ENCODE measurements around the gene L1TD1. TPM values are rescaled to one million over a fixed set of nuclear protein-coding genes. Genes with fewer than 3 reads are reported as not detected.

The L1TD1 gene
- total and polyA plus RNA-seq, 2 of the 13 experiments (the other 11 are each of a cell fraction or from before 2014, with no cell fraction given) = not detected

DNA sequence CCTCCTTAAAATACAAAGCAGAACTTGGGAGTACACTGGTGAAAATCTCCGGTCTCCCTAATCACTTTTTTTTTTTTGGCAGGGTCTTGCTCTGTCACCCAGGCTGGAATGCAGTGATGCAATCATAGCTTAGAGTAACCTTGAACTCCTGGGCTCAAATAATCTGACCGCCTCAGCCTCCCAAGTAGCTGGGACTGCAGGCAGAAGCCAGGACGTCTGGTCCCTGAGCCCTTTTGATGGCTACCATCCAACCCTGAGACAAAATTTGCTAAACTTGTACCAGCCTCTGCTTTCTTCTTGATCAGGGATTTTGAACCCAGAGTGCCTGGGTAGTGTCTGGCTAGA lies 4.1 kb downstream of the L1TD1 start (continued):
- TF ChIP-seq, protein P1, sequence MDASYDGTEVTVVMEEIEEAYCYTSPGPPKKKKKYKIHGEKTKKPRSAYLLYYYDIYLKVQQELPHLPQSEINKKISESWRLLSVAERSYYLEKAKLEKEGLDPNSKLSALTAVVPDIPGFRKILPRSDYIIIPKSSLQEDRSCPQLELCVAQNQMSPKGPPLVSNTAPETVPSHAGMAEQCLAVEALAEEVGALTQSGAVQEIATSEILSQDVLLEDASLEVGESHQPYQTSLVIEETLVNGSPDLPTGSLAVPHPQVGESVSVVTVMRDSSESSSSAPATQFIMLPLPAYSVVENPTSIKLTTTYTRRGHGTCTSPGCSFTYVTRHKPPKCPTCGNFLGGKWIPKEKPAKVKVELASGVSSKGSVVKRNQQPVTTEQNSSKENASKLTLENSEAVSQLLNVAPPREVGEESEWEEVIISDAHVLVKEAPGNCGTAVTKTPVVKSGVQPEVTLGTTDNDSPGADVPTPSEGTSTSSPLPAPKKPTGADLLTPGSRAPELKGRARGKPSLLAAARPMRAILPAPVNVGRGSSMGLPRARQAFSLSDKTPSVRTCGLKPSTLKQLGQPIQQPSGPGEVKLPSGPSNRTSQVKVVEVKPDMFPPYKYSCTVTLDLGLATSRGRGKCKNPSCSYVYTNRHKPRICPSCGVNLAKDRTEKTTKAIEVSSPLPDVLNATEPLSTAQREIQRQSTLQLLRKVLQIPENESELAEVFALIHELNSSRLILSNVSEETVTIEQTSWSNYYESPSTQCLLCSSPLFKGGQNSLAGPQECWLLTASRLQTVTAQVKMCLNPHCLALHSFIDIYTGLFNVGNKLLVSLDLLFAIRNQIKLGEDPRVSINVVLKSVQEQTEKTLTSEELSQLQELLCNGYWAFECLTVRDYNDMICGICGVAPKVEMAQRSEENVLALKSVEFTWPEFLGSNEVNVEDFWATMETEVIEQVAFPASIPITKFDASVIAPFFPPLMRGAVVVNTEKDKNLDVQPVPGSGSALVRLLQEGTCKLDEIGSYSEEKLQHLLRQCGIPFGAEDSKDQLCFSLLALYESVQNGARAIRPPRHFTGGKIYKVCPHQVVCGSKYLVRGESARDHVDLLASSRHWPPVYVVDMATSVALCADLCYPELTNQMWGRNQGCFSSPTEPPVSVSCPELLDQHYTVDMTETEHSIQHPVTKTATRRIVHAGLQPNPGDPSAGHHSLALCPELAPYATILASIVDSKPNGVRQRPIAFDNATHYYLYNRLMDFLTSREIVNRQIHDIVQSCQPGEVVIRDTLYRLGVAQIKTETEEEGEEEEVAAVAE (CRISPR knock-in tag; IDR thresholded peaks at IDR 0.05; ENCODE audit: borderline replicate concordance) = no peak
- TF ChIP-seq RFX5 (IDR thresholded peaks at IDR 0.05; ENCODE audit: low read depth, low read length) = no peak
- TF ChIP-seq ZNF251 (CRISPR knock-in tag; IDR thresholded peaks at IDR 0.05) = no peak
- TF ChIP-seq ZNF331 (CRISPR knock-in tag; IDR thresholded peaks at IDR 0.05) = no peak
- no peak for TF ChIP-seq ZNF850 (CRISPR knock-in tag; conservative IDR thresholded peaks at IDR 0.05)
- no peak for TF ChIP-seq FOXC1 (CRISPR knock-in tag; IDR thresholded peaks at IDR 0.05; ENCODE audit: borderline replicate concordance)
- TF ChIP-seq FOXK1 (CRISPR knock-in tag; IDR thresholded peaks at IDR 0.05; ENCODE audit: borderline replicate concordance, low read depth) = no peak
- TF ChIP-seq PHF21A (CRISPR knock-in tag; IDR thresholded peaks at IDR 0.05) = peak; percentile 72; the same call in 1 of the 2 replicates
- TF ChIP-seq HIVEP1 (CRISPR knock-in tag; IDR thresholded peaks at IDR 0.05) = no peak
- TF ChIP-seq ARNT2 (CRISPR knock-in tag; IDR thresholded peaks at IDR 0.05; ENCODE audit: low read depth) = no peak
- no peak for TF ChIP-seq NFE2L2 (IDR thresholded peaks at IDR 0.05; ENCODE audit: low read length)
- TF ChIP-seq SAFB2 (CRISPR knock-in tag; IDR thresholded peaks at IDR 0.05; ENCODE audit: borderline replicate concordance, low read depth) = no peak
- 0 out of 2 replicates have a peak, but pooled peaks have one; percentile 59 for TF ChIP-seq ZSCAN9 (CRISPR knock-in tag; IDR thresholded peaks at IDR 0.05; ENCODE audit: borderline replicate concordance)
- TF ChIP-seq SOX13 (IDR thresholded peaks at IDR 0.05) = no peak
- peak in 1 of 2 experiments; percentile 63; a peak in 1 of 4 replicates for TF ChIP-seq SOX13 (CRISPR knock-in tag; conservative IDR thresholded peaks at IDR 0.05 in 1 of 2, IDR thresholded peaks at IDR 0.05 in 1 of 2)
- TF ChIP-seq, protein P2, sequence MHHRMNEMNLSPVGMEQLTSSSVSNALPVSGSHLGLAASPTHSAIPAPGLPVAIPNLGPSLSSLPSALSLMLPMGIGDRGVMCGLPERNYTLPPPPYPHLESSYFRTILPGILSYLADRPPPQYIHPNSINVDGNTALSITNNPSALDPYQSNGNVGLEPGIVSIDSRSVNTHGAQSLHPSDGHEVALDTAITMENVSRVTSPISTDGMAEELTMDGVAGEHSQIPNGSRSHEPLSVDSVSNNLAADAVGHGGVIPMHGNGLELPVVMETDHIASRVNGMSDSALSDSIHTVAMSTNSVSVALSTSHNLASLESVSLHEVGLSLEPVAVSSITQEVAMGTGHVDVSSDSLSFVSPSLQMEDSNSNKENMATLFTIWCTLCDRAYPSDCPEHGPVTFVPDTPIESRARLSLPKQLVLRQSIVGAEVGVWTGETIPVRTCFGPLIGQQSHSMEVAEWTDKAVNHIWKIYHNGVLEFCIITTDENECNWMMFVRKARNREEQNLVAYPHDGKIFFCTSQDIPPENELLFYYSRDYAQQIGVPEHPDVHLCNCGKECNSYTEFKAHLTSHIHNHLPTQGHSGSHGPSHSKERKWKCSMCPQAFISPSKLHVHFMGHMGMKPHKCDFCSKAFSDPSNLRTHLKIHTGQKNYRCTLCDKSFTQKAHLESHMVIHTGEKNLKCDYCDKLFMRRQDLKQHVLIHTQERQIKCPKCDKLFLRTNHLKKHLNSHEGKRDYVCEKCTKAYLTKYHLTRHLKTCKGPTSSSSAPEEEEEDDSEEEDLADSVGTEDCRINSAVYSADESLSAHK (CRISPR knock-in tag; IDR thresholded peaks at IDR 0.05; ENCODE audit: borderline replicate concordance) = no peak
- TF ChIP-seq TBX3 (IDR thresholded peaks at IDR 0.05; ENCODE audit: borderline replicate concordance) = no peak
- TF ChIP-seq HDAC2 (CRISPR knock-in tag; IDR thresholded peaks at IDR 0.05) = peak; percentile 73
- TF ChIP-seq ZC3H4 (CRISPR knock-in tag; IDR thresholded peaks at IDR 0.05; ENCODE audit: borderline replicate concordance) = no peak
- no peak for TF ChIP-seq KLF15 (CRISPR knock-in tag; IDR thresholded peaks at IDR 0.05; ENCODE audit: borderline replicate concordance)
- TF ChIP-seq, protein P3, sequence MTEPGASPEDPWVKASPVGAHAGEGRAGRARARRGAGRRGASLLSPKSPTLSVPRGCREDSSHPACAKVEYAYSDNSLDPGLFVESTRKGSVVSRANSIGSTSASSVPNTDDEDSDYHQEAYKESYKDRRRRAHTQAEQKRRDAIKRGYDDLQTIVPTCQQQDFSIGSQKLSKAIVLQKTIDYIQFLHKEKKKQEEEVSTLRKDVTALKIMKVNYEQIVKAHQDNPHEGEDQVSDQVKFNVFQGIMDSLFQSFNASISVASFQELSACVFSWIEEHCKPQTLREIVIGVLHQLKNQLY (CRISPR knock-in tag; IDR thresholded peaks at IDR 0.05) = no peak
- TF ChIP-seq, protein P4, sequence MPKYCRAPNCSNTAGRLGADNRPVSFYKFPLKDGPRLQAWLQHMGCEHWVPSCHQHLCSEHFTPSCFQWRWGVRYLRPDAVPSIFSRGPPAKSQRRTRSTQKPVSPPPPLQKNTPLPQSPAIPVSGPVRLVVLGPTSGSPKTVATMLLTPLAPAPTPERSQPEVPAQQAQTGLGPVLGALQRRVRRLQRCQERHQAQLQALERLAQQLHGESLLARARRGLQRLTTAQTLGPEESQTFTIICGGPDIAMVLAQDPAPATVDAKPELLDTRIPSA (CRISPR knock-in tag; IDR thresholded peaks at IDR 0.05; ENCODE audit: borderline replicate concordance) = no peak
- TF ChIP-seq, protein P5, sequence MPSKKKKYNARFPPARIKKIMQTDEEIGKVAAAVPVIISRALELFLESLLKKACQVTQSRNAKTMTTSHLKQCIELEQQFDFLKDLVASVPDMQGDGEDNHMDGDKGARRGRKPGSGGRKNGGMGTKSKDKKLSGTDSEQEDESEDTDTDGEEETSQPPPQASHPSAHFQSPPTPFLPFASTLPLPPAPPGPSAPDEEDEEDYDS (CRISPR knock-in tag; IDR thresholded peaks at IDR 0.05) = no peak
- TF ChIP-seq POLR2AphosphoS2 (IDR thresholded peaks at IDR 0.05; ENCODE audit: low read depth, low read length) = no peak
